HG02759 (cell line): Measurements from ENCODE around the gene TMEM60.
"Not testable (repeated sequence)": the region's sequence is repeated elsewhere in the genome, so short reads cannot be mapped to it uniquely, and the experiment has no call there.

Experiments used
- ATAC-seq: cut with Tn5 transposase; IDR thresholded peaks from one replicate; pipeline ENCODE4 v1.9.1; 2021; ENCODE audit warnings: mild to moderate bottlenecking, moderate library complexity; ENCODE audit not compliant: unreplicated experiment

The TMEM60 gene

DNA sequence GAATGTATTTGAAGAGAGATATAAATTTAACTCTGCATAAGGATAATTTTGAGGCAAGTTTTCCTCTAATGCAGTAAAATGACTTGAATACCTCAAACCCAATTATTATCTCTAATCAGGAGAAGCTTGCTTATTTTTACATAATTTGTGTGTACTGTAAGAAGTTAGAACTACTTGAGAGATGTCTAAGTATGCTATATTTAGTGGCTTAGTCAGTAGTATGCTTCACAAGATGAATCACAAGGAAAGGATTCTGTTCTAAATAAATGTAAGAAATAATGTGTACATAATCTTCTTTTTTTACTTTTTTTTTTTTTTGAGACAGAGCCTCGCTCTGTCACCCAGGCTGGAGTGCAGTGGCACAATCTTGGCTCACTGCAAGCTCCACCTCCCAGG lies 14.1 kb upstream of the TMEM60 start:
- ATAC-seq, result no peak

DNA sequence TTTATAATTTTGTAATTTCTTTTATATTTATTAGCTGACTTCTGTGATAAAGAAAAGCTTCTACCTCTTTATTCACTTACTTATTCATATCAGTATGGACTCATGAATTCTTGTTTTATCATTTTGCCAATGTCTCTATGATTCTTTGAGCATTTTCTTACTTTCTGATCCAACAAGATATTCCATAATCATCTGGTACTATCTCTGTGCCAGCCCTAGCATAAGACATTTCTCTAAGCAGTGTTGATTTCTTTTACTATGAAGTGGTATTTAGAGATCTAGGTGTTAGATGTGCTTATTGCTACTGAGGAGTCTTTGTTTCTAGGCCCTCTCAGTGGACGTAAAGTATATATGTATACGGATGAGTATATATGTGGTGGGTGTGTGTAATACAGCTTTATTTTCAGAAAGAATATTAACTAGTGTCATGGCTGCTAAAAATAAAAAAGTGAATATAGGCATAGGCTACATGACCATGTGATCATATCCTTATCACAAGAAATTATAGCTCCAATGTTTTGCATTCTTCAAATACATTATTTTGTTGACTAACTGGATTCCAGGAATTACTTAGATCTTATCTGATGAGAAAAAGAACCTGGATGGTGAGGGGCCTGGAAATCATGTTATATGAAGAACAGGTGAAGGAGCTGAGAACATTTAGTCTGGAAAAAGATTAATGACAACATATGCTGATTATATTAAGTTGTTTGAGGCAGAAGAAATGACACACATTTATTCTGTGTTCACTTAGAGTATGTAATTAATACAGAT lies 13.5 kb upstream of the TMEM60 start:
- ATAC-seq, result no peak

DNA sequence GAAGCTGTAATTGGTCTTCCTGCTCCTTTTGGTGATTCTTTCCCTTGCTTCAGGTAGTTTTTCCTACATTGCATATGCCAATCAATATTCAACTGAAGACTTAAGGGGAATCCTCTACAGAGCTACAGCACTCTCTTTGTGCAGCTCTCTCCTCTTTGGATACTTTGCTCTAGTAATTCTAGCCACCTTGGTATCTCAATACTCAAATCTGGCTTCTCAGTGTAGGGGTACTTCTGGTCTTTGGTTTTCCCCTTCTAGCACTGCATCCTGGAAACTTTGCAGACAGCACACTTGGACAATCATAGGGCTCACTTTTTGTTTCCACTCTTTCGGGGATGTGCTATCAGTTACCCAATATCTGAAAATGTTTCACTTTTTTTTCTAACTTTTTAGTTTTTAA lies 10.3 kb upstream of the TMEM60 start:
- ATAC-seq, result no peak

DNA sequence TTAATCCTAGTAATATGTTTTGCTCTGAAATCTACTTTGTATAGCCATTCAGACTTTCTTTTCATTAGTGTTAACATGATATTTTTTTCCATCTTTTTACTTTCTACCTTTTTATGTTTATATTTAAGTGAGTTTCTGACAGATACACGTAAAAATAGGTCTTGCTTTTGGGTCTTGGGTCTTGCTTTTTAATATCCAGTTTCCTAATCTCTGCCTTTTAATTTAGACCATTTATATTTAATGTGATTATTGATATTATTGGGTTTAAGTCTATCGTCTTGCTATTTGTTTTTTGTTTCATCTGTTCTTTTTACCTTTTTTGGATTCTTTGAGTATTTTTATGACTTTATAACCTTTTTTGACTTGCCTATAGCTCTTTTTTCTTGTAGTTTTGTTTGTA lies 8.2 kb upstream of the TMEM60 start:
- ATAC-seq, result no peak

DNA sequence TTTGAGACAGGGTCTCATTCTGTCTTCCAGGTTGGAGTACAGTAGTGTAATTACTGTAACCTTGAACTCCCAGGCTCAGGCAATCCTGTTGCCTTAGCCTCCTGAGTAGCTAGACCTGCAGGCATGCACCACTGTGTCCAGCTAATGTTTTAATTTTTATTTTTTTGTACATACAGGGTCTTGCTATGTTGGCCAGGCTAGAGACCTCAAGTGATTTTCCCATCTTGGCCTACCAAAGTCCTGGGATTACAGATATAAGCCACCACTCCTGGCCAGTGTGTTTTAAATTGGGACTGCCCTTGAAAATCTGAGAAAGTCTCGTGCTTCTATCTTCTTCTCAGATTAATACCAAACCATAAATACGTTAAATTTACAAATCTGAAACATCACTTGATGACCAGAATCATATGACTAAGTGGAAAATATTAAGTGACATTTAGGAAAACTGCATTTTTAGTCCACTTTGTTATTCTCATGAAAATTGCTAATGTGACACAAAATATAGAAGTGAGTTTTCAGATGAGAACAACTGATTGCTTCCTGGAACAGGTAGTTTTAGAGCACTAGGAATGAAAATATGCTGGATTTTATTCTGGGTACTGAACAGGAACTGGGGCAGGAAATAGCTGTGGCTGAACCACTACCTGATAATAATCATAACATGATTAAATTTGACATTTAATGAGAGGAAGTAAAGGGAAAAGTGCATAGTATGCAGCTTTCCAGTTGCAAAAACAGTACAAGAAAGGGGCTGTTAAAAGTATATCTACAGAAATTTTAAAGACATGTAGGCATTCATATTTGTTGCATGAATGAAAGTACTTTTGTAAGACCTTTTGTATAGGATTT lies 4.5 kb upstream of the TMEM60 start:
- ATAC-seq, result no peak

DNA sequence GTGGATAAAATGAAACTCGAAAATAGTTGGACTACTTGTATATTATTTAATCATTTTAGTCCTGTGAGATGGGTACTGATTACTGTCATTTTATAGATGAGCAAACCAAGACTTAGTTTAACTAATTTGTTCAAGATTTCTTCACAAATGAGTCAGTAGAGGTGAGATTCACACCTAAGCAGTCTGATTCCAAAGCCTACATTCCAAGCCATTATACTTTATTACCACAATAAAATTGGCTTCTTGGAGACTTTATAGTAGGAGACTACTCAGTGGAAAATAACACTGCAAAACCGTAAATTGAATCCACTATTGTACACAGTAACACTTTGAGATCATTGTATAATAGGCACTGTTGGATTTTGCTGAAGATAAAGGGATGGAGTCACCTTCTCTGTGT lies 2.5 kb upstream of the TMEM60 start:
- ATAC-seq, result no peak

DNA sequence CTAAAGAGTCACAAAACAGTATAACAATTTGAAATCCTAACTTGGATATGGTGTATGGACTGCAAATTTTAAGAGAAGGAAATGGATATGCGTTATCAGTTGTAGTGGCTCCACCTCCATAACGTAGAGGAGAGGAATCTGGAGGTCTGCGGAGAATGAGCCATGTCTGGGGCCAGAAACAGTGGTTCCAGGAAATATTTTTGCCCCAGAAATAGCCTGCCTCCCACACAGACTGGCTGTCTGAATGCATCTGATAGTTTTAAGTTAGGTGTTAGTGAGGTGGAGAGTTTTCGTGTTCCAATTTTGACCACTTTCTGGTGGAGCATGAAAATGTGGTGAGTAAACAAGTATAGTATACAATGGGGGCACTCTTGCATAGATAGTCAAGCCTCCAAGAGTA lies 1.9 kb upstream of the TMEM60 start:
- ATAC-seq, result no peak

DNA sequence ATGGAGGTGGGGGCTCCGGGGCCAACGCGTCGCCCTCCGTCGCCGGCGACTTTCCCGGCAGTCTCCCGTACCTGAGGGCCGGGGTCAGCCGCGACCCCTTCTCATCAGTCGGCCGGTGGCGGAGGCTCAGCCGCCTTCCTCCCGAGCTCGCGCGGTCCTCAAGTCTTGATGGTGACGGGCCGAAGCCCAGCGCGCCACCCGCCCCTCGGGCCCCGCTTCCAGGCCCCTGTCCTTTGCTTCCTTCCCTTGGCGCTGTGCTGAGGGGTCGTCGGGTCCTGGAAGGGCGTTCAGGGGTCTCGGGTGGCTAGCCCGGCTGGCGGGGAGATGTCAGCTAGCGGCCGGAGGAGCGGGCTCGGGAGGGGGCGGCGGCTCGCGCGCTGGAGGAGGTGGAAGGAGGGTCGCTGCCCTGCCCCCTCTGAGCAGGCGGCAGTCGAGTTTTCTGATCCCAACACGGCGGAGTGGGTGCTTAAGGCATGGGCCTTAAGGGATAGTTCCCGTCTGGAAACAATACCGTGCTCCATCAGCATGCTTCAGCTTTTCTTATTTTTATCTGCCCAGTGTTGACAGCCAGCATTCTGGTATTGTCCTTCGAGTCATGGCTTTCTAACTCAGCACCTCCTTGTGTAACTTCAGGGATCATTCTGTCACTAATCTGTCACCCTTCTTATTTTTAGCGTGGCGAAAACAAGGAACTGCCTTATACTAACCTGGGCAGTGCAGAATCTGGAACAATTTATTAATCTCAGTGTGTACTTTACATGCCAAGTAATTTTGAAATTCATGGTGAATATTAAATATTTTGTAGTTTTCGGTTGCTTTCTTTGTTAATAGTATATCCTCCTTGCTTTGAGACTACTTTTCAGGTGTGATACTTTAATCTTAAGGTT lies 1.1 kb upstream of the TMEM60 start:
- peak; percentile 1 for ATAC-seq

DNA sequence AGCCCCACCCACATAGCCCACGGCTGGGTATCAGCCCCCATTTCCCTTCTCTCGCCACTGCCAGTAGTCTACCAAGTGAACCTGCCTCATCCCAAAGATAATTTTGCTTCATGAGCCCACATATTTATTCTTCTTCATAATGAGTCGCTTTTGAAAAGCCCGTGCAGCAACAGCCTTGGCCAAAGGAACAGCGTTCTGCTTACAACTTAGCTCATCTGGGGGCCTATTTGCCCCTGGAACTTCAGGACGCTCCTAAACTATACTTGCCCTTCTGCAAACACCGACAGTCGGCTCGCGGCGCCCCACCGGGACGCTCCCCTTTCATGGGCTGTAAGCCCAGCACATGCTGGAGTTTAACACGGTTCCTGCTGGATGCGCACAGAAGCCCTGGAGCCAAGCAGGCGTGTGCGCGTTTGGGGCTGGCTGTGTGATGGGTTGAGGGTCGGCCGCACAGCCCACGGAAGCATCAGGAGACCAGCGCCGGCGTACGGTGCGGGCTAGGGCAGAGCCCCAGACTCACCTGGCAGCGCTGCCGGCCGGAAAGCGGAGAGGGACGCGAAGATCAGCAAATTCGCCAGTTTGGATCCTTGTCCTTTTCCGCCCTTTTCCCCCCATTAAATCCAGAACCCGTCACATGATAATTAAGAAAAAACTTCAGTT lies 370 bp downstream of the TMEM60 start:
- peak; percentile 31 for ATAC-seq

DNA sequence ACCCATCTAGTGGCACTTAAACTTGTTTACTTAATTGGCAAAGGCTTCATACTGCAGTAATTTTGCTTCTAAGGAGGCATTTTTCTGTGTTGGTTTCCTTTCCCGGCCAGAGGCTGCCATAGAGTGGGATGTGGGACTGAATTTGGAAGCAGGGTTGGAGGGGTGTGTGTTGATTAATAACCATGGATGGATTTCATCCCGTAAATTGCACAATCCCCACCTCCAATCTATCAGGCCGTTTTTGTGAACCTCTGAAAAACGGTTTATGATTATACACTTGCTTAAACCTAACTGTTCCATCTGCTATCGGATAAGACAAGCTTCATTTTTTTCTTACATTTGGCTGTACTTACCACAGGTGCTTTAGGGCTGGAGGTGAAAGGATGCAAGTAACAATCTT lies 1.3 kb downstream of the TMEM60 start:
- ATAC-seq, result no peak

DNA sequence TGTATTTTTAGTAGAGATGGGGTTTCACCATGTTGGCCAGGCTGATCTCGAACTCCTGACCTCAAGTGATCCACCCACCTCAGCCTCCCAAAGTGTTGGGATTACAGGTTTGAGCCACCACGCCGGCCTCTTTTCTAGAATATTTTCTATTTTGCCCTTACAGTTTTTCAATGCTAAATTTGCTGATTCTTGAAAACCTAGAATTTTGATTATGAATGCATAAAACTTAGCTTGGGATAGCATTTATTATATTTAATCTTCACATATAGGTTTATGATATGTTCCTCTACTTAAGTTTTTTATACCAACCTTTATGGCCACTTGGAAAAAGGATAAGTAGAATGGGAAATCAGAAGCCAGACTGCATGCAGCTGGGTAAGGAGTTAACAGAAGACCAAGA lies 2.1 kb downstream of the TMEM60 start:
- no peak for ATAC-seq

DNA sequence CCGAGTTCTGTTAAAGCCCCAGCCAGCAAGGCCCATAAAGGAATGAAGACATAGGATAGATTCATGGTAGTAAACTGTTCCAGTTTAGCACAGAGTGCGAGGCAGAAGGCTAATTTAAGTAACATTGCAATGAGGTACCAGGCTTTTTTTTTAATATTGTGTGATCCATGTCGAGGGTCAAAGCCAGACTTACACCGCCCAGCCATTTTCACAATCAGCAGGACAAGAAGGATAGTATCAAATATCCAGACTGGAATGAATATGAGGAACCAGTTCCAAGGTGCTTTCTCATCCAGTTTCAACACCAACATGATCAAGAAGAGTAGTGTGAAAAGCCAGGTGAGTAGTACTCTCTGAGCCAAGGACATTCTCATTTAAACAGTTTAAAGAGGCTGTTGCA lies 4.2 kb downstream of the TMEM60 start:
- ATAC-seq, result no peak

DNA sequence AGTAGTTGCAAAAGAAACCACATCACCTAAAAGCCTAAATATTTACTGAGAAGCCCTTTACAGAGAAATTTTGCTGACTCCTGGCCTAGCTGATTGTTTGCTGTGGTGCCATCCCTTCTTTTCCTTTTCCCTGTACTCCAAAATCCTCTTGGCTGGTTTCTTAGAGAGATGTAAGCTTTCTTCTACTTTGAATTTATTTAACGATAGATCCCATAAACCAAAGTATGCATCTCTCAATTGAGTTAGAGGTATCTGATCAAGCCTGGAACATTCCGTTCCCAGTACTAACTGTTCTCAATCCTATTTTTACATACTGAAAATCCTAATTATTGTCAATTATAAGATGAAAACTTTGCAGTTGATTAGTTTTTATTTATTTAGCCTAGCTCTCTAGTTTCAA lies 6.3 kb downstream of the TMEM60 start:
- no peak for ATAC-seq

DNA sequence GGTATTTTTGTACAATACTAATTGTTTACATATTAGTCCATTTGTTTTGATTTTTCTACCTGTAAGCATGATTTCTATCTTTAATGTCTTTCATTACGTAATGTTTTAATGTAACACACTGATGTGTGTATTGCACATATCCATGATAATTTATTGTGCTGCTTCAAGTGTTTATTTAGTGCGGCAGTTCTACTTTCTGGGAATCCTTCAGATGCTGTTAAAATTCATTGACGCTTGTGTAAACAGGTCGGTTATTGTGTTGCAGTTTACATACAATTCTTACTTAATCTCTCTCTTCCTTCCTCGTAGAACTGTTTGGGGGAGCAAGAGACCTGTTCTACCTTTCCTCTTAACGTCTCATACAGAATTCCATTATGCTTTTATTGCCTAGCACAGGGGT lies 6.9 kb downstream of the TMEM60 start:
- ATAC-seq, result no peak

DNA sequence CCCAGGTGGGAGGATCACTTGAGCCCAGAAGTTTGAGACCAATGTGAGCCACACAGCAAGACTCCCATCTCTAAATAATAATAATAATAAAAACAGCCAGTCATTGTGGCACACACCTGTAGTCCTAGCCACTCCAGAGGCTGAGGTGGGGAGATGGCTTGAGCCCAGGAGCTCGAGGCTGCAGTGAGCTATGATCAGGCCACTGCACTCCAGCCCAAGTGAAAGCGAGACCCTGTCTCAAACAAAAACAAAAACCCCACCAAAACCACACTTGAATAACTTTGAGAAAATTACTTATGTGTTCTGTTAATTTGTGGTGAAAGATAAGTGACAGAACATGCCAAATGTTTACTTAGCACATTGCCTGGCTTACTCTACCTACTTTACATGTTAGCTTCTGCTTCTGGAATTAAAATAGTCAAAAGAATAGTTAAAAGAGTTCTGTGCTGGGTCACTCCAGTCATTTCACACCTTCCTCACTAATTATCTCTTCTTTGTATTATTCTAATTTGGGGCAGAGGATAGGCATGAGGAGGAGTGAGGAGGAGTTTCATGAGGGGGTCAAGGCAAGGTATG lies 9.8 kb downstream of the TMEM60 start:
- no peak for ATAC-seq

DNA sequence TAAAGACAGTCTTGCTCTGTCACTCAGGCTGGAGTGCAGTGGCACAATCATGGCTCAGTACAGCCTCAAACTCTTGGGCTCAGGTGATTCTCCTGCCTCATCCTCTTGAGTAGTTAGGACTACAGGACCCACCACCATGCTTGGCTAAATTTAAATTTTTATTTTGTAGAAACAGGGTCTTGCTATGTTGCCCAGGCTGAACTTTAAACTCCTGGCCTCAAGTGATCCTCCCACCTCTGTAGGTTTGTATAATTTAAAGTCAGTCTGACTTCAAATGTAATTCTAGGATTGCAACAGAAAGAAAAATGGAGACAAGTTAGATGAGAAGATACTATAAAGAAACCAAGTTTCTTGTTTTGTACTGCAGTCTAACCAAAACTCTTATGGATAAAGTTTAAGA lies 11.5 kb downstream of the TMEM60 start:
- no peak for ATAC-seq

DNA sequence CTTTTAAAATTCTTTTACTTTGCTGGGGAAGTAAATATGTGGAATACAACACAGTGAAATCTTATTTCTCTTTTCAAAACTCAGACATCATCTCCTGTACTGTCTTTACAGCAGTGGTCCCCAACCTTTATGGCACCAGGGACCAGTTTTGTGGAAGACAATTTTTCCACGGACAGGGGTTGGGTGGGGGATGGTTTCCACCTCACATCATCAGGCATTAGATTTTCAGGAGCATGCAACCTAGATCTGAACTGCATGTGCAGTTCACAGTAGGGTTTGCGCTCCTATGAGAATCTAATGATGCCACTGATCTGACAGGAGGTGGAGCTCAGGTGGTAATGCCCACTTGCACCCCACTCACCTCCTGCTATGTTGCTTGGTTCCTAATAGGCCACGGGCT lies 12.2 kb downstream of the TMEM60 start:
- ATAC-seq, result no peak

DNA sequence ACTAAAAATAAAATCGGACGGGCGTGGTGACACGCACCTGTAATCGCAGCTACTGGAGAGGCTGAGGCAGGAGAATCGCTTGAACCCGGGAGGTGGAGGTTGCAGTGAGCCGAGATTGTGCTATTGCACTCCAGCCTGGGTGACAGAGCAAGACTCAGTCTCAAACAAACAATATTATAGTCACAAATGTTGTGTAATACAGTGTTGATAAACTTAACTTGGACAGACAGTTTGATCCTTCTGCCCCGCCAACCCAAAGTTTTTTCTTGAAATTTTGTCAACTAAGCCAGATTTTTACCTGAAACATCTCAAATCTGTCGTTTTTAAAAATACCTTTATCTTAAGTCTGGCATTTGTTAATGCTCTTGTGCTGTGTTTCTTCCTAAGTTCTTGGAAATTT lies 13.8 kb downstream of the TMEM60 start:
- ATAC-seq, result not testable (repeated sequence)

DNA sequence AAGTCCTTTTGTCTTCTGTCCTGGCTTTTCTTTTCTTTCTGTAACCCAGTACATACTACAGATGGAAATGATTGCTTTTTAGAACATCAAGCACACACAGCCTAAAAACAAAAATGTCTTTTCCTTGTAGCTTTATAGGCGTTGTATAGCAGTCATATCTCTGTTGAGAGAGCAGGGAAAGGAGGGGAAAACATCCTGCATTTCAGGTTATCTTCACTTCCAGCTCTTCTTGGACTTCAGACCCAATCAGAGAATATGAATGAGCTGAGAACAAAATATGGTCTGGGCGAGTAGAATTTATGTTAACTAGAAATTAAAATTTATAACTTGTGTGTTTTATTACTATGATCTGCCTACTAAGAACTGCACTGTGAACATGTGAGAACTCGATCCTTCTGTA lies 14.7 kb downstream of the TMEM60 start:
- no peak for ATAC-seq

DNA sequence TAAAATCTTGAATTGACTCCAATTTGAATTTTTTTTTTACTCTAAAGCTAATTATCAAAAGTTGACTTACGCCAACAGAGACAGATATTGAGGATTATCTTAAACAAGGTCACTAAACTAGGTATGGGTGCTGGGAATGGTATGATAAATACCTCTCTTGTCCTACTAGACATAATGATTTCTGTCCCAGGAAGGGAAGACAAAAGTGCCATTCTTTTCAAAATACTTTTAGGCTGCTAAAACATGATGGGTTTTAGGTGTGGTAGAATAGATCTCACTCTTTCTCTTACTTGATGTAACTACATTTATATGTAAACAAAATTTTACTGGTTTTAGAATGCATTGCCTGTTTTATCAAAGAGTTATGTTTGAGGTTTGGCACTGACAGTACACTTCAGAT lies 15.1 kb downstream of the TMEM60 start:
- ATAC-seq, result no peak

DNA sequence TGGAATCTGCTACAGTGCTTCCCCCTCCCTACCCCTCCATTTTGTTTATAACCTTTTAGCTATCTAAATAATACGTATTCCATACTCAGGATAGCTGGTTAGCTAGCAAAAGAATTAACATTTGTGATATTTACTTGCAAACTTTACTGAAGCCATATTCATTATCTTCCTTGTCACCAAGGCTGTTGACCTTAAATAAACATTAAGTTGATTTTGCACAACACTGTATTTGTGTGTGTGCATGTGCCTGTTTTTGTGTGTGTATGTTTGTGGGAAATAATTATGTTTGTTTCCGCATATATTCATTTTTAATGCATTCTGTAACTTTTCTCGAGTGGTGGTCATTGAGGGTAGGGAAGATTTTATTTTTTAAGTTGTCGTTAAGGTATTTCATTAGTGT lies 15.9 kb downstream of the TMEM60 start:
- no peak for ATAC-seq
